Measurements from ENCODE around the gene SORCS2.

DNA sequence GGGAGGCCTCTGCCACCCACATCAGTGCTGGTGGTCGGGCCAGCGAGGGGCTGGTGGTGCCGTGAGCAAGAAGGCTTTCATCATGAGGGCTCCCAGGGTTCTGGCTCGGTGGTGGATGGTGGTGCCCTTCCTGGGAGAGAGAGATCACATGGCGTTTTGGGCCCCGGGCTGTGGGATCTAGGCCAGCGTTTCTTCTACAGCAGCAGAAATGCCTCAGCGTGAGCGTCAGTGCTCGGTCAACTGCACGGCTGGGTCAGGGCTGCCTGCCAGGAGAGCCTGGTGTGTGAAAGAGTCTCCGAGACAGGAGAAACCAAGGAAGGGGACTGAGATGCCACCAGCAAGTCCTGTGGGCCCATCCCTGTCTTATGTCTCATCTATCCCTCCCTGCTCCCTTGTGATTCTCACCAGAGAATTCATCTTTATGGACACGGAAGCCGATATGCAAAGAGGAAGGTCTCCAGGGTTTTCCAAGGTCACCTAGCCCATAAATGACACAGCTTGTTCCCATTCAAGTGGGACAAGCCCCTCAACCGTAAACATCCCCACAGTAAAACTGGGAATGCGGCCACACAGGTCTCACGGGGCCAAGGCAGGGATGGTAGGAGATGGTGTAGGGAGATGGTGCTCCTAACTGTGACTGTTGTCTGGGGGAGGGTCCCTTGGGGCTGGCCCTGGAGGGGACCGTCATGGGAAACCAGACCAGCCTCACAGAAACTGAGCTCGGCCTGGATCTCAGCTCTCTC is 99.2 kb downstream of the SORCS2 start:
- no peak for TF ChIP-seq POLR2AphosphoS5 (IDR thresholded peaks at IDR 0.05; ENCODE audit: low read depth, low read length)
- TF ChIP-seq, protein P1, sequence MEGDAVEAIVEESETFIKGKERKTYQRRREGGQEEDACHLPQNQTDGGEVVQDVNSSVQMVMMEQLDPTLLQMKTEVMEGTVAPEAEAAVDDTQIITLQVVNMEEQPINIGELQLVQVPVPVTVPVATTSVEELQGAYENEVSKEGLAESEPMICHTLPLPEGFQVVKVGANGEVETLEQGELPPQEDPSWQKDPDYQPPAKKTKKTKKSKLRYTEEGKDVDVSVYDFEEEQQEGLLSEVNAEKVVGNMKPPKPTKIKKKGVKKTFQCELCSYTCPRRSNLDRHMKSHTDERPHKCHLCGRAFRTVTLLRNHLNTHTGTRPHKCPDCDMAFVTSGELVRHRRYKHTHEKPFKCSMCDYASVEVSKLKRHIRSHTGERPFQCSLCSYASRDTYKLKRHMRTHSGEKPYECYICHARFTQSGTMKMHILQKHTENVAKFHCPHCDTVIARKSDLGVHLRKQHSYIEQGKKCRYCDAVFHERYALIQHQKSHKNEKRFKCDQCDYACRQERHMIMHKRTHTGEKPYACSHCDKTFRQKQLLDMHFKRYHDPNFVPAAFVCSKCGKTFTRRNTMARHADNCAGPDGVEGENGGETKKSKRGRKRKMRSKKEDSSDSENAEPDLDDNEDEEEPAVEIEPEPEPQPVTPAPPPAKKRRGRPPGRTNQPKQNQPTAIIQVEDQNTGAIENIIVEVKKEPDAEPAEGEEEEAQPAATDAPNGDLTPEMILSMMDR (IDR thresholded peaks at IDR 0.05): no peak
- TF ChIP-seq, protein P2, sequence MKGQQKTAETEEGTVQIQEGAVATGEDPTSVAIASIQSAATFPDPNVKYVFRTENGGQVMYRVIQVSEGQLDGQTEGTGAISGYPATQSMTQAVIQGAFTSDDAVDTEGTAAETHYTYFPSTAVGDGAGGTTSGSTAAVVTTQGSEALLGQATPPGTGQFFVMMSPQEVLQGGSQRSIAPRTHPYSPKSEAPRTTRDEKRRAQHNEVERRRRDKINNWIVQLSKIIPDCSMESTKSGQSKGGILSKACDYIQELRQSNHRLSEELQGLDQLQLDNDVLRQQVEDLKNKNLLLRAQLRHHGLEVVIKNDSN (IDR thresholded peaks at IDR 0.05; ENCODE audit: borderline replicate concordance, low read depth): no peak
- TF ChIP-seq, protein P3, sequence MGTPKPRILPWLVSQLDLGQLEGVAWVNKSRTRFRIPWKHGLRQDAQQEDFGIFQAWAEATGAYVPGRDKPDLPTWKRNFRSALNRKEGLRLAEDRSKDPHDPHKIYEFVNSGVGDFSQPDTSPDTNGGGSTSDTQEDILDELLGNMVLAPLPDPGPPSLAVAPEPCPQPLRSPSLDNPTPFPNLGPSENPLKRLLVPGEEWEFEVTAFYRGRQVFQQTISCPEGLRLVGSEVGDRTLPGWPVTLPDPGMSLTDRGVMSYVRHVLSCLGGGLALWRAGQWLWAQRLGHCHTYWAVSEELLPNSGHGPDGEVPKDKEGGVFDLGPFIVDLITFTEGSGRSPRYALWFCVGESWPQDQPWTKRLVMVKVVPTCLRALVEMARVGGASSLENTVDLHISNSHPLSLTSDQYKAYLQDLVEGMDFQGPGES (IDR thresholded peaks at IDR 0.05; ENCODE audit: low read depth, low read length): no peak
- TF ChIP-seq, protein P4, sequence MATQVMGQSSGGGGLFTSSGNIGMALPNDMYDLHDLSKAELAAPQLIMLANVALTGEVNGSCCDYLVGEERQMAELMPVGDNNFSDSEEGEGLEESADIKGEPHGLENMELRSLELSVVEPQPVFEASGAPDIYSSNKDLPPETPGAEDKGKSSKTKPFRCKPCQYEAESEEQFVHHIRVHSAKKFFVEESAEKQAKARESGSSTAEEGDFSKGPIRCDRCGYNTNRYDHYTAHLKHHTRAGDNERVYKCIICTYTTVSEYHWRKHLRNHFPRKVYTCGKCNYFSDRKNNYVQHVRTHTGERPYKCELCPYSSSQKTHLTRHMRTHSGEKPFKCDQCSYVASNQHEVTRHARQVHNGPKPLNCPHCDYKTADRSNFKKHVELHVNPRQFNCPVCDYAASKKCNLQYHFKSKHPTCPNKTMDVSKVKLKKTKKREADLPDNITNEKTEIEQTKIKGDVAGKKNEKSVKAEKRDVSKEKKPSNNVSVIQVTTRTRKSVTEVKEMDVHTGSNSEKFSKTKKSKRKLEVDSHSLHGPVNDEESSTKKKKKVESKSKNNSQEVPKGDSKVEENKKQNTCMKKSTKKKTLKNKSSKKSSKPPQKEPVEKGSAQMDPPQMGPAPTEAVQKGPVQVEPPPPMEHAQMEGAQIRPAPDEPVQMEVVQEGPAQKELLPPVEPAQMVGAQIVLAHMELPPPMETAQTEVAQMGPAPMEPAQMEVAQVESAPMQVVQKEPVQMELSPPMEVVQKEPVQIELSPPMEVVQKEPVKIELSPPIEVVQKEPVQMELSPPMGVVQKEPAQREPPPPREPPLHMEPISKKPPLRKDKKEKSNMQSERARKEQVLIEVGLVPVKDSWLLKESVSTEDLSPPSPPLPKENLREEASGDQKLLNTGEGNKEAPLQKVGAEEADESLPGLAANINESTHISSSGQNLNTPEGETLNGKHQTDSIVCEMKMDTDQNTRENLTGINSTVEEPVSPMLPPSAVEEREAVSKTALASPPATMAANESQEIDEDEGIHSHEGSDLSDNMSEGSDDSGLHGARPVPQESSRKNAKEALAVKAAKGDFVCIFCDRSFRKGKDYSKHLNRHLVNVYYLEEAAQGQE (IDR thresholded peaks at IDR 0.05; ENCODE audit: low read depth, low read length): no peak
- TF ChIP-seq RFX5 (IDR thresholded peaks at IDR 0.05; ENCODE audit: low read length): no peak
- no peak for TF ChIP-seq EZH2phosphoT487 (IDR thresholded peaks at IDR 0.05; ENCODE audit: borderline replicate concordance, low read depth)
- no peak for TF ChIP-seq RXRA (IDR thresholded peaks at IDR 0.05; ENCODE audit: borderline replicate concordance, low read depth)
- no peak for TF ChIP-seq TCF12 (IDR thresholded peaks at IDR 0.05)
- no peak for TF ChIP-seq TAF1 (IDR thresholded peaks at IDR 0.05; ENCODE audit: borderline replicate concordance, low read depth, low read length)
- TF ChIP-seq GATA2 (CRISPR knock-in tag; IDR thresholded peaks at IDR 0.05): no peak
- no peak for TF ChIP-seq EP300 (IDR thresholded peaks at IDR 0.05; ENCODE audit: borderline replicate concordance in 1 of 2, low read depth in 1 of 2, low read length in 1 of 2)

Measured in SK-N-SH (cell line).